ENCODE measurements around the gene CCT6B. TPM values are rescaled to one million over a fixed set of nuclear protein-coding genes. Genes with fewer than 3 reads are reported as not detected.
"Not testable (repeated sequence)": the region's sequence is repeated elsewhere in the genome, so short reads cannot be mapped to it uniquely, and the experiment has no call there.

Gene CCT6B, protein sequence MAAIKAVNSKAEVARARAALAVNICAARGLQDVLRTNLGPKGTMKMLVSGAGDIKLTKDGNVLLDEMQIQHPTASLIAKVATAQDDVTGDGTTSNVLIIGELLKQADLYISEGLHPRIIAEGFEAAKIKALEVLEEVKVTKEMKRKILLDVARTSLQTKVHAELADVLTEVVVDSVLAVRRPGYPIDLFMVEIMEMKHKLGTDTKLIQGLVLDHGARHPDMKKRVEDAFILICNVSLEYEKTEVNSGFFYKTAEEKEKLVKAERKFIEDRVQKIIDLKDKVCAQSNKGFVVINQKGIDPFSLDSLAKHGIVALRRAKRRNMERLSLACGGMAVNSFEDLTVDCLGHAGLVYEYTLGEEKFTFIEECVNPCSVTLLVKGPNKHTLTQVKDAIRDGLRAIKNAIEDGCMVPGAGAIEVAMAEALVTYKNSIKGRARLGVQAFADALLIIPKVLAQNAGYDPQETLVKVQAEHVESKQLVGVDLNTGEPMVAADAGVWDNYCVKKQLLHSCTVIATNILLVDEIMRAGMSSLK
- 1 to 10 TPM in 1 of 2 donors, under 1 TPM in 1; 0.89 to 1.8 TPM for total RNA-seq
- long read RNA-seq, partial matches to known transcripts: 0 of 3 reads
- long read RNA-seq, other reads (novel, unspliced or antisense): 2 of 3 reads

GRCh38 chr17:34961093-34961911 lies at the start of gene CCT6B, which contains the start of gene ZNF830:
TSS of gene CCT6B (minus strand) at chr17:34961460. CDS start at chr17:34961393, 67 bp downstream.
TSS of gene ZNF830 (plus strand) at chr17:34961540. CDS start at chr17:34961567, 27 bp downstream.
- intact Hi-C loops (cut with DNase I, micrococcal nuclease): no loop called here
- DNase-seq: peak; percentile 91 to 94
- peak; percentile 99 for ATAC-seq

GRCh38 chr17:35010093-35010492 lies 48.8 kb upstream of the CCT6B start:
- ATAC-seq: no peak
- DNase-seq: no peak
- intact Hi-C loops (cut with DNase I, micrococcal nuclease): no loop called here

- intact Hi-C loops (cut with DNase I, micrococcal nuclease): loop anchor here in 1 of 2 donors (10.0 kb wide), 1 partner anchor 68 kb away; no protein-coding TSS in a partner anchor
- no peak for ATAC-seq
- no peak for DNase-seq
Measured at GRCh38 chr17:35006961-35007360, 45.7 kb upstream of the CCT6B start.

- ATAC-seq: peak; percentile 7
- DNase-seq: no peak
- intact Hi-C loops (cut with DNase I, micrococcal nuclease): loop anchor here in 1 of 2 donors (10.0 kb wide), 1 partner anchor 68 kb away; no protein-coding TSS in a partner anchor
Measured at GRCh38 chr17:35006345-35006744, 45.1 kb upstream of the CCT6B start.

DNA sequence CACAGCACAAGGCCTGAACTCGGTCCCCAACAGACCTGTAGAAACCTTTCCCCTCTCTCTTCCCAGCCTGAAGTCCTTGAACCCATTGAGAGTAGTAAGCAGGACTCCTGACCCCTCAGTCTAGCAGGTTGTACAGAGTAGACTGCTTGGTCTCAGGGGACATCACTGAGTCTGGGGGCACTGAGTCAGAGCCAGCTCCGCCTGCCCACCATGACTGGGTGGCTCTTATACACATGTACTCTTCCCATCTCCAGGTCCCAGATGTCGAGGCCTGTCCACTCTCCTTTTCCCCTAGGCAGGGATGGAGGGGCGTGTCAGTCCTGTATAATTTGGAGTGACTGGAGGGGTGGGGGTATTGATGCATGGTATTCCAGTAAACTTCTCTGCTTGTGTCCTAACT lies 42.5 kb upstream of the CCT6B start:
- DNase-seq (no peak), ATAC-seq (no peak)
- intact Hi-C loops (cut with DNase I, micrococcal nuclease): loop anchor here in 1 of 2 donors (10.0 kb wide), 1 partner anchor 71 kb away; no protein-coding TSS in a partner anchor

DNA sequence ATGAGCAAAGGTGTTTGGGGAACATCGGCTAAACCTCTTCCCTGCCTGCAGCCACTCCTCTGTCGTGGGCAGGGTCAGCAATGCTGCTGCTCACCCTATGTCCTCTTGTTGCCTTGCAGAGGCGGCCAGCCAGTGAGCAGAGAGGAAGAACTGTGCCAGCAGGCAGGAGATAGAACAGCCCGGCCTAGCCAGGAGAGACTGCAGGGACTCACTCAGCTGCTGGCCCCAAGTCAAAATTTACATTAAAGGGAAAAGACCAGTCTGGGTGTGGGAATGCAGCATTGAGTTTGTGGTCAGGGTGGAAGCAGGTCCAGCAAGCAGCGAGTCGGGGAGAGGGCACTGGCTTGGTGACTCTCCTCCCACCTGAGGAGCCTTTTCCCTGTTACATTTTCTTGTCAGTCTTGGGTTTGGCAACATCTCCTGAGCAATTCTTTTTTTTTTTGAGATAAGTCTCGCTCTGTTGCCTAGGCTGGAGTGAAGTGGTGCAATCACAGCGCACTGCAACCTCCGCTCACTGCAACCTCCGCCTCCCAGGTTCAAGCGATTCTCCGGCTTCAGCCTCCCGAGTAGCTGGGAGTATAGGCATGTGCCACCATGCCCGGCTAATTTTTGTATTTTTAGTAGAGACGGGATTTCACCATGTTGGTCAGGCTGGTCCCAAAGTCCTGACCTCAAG lies 41.8 kb upstream of the CCT6B start:
- ATAC-seq (no peak), DNase-seq (peak in 1 of 2 donors; percentile 62)
- intact Hi-C loops (cut with DNase I, micrococcal nuclease): loop anchor here in 1 of 2 donors (10.0 kb wide), 1 partner anchor 72 kb away; no protein-coding TSS in a partner anchor

- intact Hi-C loops (cut with DNase I, micrococcal nuclease): loop anchor here in 1 of 2 donors (10.0 kb wide), 1 partner anchor 73 kb away; no protein-coding TSS in a partner anchor
- ATAC-seq: no peak
- DNase-seq: no peak
Measured at GRCh38 chr17:35001549-35001948, 40.3 kb upstream of the CCT6B start.

DNA sequence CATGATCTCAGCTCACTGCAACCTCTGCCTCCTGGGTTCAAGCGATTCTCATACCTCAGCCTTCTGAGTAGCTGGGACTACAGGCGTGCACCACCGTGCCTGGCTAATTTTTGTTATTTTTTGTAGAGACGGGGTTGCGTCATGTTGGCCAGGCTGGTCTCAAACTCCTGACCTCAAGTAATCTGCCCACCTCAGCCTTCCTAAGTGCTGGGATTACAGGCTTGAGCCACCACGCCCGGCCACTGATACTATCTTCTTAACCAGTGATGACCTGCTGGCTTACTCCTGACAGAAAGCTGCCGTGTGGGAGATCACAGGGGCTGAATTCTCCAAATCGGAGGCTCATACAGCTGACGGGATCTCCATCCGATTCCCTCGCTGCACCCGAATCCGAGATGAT lies 39.7 kb upstream of the CCT6B start:
- ATAC-seq, DNase-seq: not testable (repeated sequence)
- intact Hi-C loops (cut with DNase I, micrococcal nuclease): loop anchor here in 1 of 2 donors (10.0 kb wide), 1 partner anchor 74 kb away; no protein-coding TSS in a partner anchor

- no peak for ATAC-seq
- intact Hi-C loops (cut with DNase I, micrococcal nuclease): no loop called here
- DNase-seq: no peak
Measured at GRCh38 chr17:34999456-34999855, 38.2 kb upstream of the CCT6B start.

DNA sequence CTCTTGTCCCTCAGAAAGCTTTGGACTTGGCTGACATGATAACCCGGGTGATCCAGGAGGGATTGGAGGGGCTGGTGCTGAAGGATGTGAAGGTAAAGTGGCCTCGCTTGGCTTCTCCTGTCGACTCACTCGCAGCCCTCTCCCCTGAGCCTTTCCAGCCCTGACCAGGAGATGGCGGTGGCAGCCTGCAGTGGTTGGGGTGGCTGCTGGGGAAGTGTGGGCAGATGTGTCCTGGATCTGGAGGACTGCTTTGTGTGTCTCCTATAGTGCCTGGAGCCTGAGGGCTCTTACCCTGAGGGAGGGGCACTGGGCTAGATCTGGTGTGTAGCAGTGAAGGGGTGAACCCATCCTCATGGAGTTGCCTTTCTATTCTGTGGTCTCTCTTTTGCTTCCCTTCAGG lies 36.9 kb upstream of the CCT6B start:
- peak; percentile 94 for ATAC-seq
- intact Hi-C loops (cut with DNase I, micrococcal nuclease): no loop called here
- peak; percentile 71 to 77 for DNase-seq

DNA sequence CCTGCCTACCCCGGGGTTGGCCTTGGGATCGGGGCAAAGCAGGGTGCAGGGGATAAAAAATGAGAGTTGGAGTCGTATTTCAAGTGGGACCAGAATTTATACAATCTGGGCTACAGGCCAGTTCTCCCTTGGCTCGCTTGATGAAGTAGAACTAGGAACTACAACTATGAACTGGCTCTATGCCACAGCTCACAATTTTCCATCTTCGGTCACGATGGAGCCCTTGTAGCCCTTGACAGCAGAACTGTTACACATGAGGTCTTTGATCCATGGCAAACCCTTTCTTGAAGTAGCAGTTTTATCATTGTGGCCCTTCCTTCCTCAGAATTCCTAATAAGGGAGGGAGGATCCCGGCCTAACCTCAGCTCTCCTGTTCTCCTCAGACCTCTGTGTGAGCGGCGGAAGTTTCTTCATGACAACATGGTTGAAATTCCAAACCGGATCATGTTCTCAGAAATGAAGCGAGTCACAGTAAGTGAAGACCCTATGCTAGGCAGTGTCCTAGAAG lies 36.1 kb upstream of the CCT6B start:
- intact Hi-C loops (cut with DNase I, micrococcal nuclease): no loop called here
- DNase-seq: peak; percentile 32 to 63
- no peak for ATAC-seq

DNA sequence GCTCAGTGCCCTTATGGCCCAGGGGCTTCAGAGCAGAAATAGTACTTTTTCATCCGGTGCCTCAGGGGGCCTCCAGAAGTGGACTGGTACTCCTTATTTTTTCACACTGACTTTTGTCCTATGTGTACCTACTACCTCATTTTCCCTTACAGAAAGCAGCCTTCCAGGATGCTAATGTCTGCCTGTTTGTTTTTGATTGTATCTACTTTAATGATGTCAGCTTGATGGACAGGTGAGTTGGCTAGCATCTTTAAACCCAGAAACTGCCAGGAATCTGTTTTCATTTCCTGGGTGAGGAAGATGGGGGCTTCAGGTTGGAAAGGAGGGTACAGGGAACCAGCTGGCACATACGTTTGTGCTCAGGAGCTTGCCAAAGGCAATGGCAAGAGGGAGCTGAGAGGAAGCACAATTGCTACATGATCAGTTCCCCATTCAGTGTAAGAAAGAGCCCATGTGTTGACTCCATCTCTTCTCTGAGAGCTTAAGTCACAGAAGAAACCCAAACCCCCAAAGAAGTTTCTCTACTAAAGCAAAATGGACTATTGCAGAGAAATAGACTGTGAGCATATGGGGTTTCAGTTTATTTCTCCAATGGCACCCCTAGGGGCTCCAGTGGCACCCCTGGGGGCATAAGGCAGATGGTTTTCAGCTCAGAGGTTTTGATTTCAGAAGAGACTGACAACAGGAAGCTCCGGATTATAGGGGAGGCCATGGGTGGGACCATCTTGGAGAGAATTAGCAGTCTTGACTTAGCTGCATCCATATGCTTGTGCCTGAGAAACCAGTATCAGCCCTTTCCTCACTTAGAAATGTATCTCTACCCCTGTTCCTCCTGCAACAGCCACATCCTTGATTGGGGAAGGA lies 35.4 kb upstream of the CCT6B start:
- no peak for DNase-seq
- no peak for ATAC-seq
- intact Hi-C loops (cut with DNase I, micrococcal nuclease): no loop called here

GRCh38 chr17:34993031-34993430 lies 31.8 kb upstream of the CCT6B start:
- intact Hi-C loops (cut with DNase I, micrococcal nuclease): no loop called here
- no peak for ATAC-seq
- no peak for DNase-seq

- DNase-seq (no peak), ATAC-seq (no peak)
- intact Hi-C loops (cut with DNase I, micrococcal nuclease): no loop called here
Measured at GRCh38 chr17:34991606-34992005, 30.3 kb upstream of the CCT6B start.

- ATAC-seq: peak; percentile 84
- intact Hi-C loops (cut with DNase I, micrococcal nuclease): no loop called here
- no peak for DNase-seq
Measured at GRCh38 chr17:34990921-34991365, 29.7 kb upstream of the CCT6B start.

DNA sequence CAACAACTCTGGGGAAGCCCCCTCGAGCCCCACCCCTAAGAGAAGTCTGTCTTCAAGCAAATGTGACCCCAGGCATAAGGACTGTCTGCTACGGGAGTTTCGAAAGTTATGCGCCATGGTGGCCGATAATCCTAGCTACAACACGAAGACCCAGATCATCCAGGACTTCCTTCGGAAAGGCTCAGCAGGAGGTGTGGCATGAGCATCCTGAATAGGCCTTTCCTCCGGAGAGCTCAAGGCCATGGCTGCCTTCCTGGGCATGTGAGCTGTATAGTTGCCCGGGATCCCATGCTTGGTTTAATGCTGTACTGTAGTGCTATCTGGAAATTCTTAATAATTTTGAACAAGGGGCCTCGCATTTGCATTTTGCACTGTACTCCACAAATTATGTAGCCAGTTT lies 28.2 kb upstream of the CCT6B start:
- ATAC-seq (no peak), DNase-seq (no peak)
- intact Hi-C loops (cut with DNase I, micrococcal nuclease): no loop called here

DNA sequence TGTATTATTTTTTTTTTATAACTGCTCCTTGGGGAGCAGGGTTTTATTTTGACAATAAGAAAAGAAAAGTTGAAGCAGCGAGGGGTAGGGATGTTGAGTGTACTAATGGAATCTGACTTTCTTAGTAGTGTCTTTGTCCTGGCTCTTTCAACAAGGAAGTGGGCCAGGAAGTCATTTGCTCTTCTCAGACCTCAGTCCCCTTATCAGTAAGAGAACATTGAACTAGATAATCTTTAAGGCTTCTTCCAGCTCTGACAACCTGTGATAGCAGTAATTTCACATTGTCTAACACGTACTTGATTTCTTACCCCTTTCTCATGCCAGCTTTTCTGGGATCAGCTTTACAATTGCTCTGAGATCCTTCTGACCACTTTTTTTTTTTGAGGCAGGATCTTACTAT lies 27.4 kb upstream of the CCT6B start:
- no peak for DNase-seq
- ATAC-seq: no peak
- intact Hi-C loops (cut with DNase I, micrococcal nuclease): no loop called here

Measured in left colon (tissue), 2 donors.